ENCODE results near the gene GNLY. TPM values are rescaled to one million over a fixed set of nuclear protein-coding genes. Genes with fewer than 3 reads are reported as not detected.

The GNLY gene
- total and polyA plus RNA-seq, 9 donors: 0.46 to 10.8 (median 1.1) TPM

GRCh38 chr2:85648619-85649018, 45.5 kb upstream of the GNLY start:
- whole genome bisulfite sequencing, 3 donors: 46 to 61% (median 47%) methylated on average over 2 of the region's 2 CpGs
- no peak for TF ChIP-seq CTCF (IDR thresholded peaks at IDR 0.05)
- no peaks in the 10 kb centered on the region for H3K9me3 ChIP-seq
- H3K27me3 ChIP-seq: no peaks in the 10 kb centered on the region
- H3K27ac ChIP-seq: no peak overlapping the region
- H3K4me3 ChIP-seq: no peak overlapping the region
- peaks cover 2% of the 10 kb centered on the region for H3K4me1 ChIP-seq (ENCODE audit: insufficient read depth)
- no peak for DNase-seq
- H3K36me3 ChIP-seq: no peaks in the 10 kb centered on the region
- intact Hi-C loops (cut with DNase I): no loop called here

- no peak for DNase-seq
- H3K4me3 ChIP-seq: no peak overlapping the region
- H3K4me1 ChIP-seq (ENCODE audit: insufficient read depth): peaks cover 2% of the 10 kb centered on the region
- H3K27me3 ChIP-seq: no peaks in the 10 kb centered on the region
- H3K27ac ChIP-seq: no peak overlapping the region
- H3K36me3 ChIP-seq: no peaks in the 10 kb centered on the region
- H3K9me3 ChIP-seq: no peaks in the 10 kb centered on the region
- TF ChIP-seq POLR2A (IDR thresholded peaks at IDR 0.05) (no peak), EP300 (IDR thresholded peaks at IDR 0.05) (no peak), CTCF (IDR thresholded peaks at IDR 0.05) (no peak)
- intact Hi-C loops (cut with DNase I): no loop called here
- WGBS, 3 donors: 51 to 60% (median 52%) methylated on average over 9 of the region's 9 CpGs
These were observed 44.7 kb upstream of the GNLY start for GRCh38 chr2:85649201-85650190.

DNA sequence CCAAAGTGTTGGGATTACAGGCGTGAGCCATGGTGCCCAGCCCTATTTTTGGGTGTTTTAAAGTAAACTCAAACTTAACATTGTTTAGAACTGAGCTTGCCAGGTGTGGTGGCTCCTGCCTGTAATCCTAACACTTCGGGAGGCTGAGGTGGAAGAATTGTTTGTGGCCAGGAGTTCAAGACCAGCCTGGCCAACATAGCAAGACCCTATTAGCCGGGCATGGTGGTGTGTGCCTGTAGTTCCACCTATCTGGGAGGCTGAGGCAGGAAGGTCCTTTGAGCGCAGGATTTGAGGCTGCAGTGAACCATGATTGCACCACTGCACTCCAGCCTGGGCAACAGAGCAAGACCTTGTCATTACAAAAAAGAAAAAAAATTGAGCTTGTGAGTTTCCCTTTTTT, 43.7 kb upstream of the GNLY start:
- no peak for DNase-seq
- no peaks in the 10 kb centered on the region for H3K27me3 ChIP-seq
- no peak overlapping the region for H3K27ac ChIP-seq
- no peak overlapping the region for H3K4me3 ChIP-seq
- 92 to 96% (median 96%) methylated on average over 4 of the region's 4 CpGs for whole genome bisulfite sequencing, 3 donors
- intact Hi-C loops (cut with DNase I): no loop called here
- H3K4me1 ChIP-seq (ENCODE audit: insufficient read depth): peaks cover 2% of the 10 kb centered on the region
- no peaks in the 10 kb centered on the region for H3K9me3 ChIP-seq
- no peaks in the 10 kb centered on the region for H3K36me3 ChIP-seq
- TF ChIP-seq POLR2A (IDR thresholded peaks at IDR 0.05) (no peak), EP300 (IDR thresholded peaks at IDR 0.05) (no peak), CTCF (IDR thresholded peaks at IDR 0.05) (no peak)

- H3K4me1 ChIP-seq (ENCODE audit: insufficient read depth): peaks cover 2% of the 10 kb centered on the region
- no peak overlapping the region for H3K27ac ChIP-seq
- H3K9me3 ChIP-seq: no peaks in the 10 kb centered on the region
- no peak for DNase-seq
- H3K36me3 ChIP-seq: no peaks in the 10 kb centered on the region
- intact Hi-C loops (cut with DNase I): no loop called here
- TF ChIP-seq EP300 (IDR thresholded peaks at IDR 0.05) (no peak), POLR2A (IDR thresholded peaks at IDR 0.05) (no peak), CTCF (IDR thresholded peaks at IDR 0.05) (no peak)
- no peaks in the 10 kb centered on the region for H3K27me3 ChIP-seq
- WGBS, 3 donors: 73 to 78% (median 73%) methylated on average over 3 of the region's 3 CpGs
- H3K4me3 ChIP-seq: no peak overlapping the region
These were observed 43.1 kb upstream of the GNLY start for GRCh38 chr2:85651097-85651496.
